ENCODE results near the gene NLGN1.
"Not testable (repeated sequence)": the region's sequence is repeated elsewhere in the genome, so short reads cannot be mapped to it uniquely, and the experiment has no call there.

NLGN1 gene

GRCh38 chr3:173397161-173398110 lies at the start of gene NLGN1:
Gene NLGN1, plus strand, starts transcription at chr3:173397744.
- no peak for DNase-seq (ENCODE audit: low read depth)
- TF ChIP-seq, protein P1, sequence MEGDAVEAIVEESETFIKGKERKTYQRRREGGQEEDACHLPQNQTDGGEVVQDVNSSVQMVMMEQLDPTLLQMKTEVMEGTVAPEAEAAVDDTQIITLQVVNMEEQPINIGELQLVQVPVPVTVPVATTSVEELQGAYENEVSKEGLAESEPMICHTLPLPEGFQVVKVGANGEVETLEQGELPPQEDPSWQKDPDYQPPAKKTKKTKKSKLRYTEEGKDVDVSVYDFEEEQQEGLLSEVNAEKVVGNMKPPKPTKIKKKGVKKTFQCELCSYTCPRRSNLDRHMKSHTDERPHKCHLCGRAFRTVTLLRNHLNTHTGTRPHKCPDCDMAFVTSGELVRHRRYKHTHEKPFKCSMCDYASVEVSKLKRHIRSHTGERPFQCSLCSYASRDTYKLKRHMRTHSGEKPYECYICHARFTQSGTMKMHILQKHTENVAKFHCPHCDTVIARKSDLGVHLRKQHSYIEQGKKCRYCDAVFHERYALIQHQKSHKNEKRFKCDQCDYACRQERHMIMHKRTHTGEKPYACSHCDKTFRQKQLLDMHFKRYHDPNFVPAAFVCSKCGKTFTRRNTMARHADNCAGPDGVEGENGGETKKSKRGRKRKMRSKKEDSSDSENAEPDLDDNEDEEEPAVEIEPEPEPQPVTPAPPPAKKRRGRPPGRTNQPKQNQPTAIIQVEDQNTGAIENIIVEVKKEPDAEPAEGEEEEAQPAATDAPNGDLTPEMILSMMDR (IDR thresholded peaks at IDR 0.05; ENCODE audit: insufficient read depth, low read depth, low read length, missing control alignments): no peak
- no peak within 1 kb of the TSS for H3K4me3 ChIP-seq (ENCODE audit: low read depth, low read length)

- TF ChIP-seq, protein P1 (IDR thresholded peaks at IDR 0.05; ENCODE audit: insufficient read depth, low read depth, low read length, missing control alignments): no peak
- no peak overlapping the region for H3K4me3 ChIP-seq (ENCODE audit: low read depth, low read length)
- DNase-seq (ENCODE audit: low read depth): no peak
Observed at GRCh38 chr3:173351886-173352285, 45.7 kb upstream of the NLGN1 start.

- not testable (repeated sequence) for DNase-seq (ENCODE audit: low read depth); H3K4me3 ChIP-seq (ENCODE audit: low read depth, low read length)
Observed at GRCh38 chr3:173353137-173353536, 44.4 kb upstream of the NLGN1 start.

- no peak for DNase-seq (ENCODE audit: low read depth)
- no peak overlapping the region for H3K4me3 ChIP-seq (ENCODE audit: low read depth, low read length)
- TF ChIP-seq, protein P1 (IDR thresholded peaks at IDR 0.05; ENCODE audit: insufficient read depth, low read depth, low read length, missing control alignments): no peak
Observed at GRCh38 chr3:173354124-173354523, 43.4 kb upstream of the NLGN1 start.

DNA sequence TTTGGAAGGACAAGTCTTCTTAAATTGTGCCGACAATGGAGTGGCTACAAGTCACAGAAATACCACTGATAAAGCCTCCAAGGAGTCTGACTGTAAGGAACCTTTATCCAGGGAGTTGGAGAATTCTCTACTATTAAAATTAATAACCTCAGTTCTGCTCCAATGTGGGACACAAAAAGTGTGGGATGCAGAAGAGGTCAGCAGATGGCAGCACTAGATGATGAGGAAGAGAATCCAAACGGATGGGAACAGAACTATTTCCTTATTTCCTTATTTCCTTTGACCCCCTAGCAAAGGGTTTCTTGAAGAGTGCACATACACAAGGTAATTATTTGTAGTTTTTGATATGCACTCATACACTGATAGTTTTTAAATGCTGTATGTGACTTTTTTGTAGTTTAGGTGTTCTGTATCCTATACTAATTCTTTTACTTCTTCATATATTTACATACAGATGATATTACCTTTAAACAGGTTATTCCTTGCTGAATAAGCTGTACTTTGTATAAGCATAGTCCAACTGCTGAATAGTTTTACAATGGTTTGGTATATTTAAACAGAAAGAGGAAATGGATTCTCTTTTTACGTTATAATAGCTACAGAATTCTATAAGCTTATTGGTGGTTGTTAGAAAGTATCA lies 25.6 kb upstream of the NLGN1 start:
- no peak for DNase-seq (ENCODE audit: low read depth)
- TF ChIP-seq, protein P1 (IDR thresholded peaks at IDR 0.05; ENCODE audit: insufficient read depth, low read depth, low read length, missing control alignments): peak; percentile 31
- H3K4me3 ChIP-seq (ENCODE audit: low read depth, low read length): no peak overlapping the region

- no peak overlapping the region for H3K4me3 ChIP-seq (ENCODE audit: low read depth, low read length)
- DNase-seq (ENCODE audit: low read depth): no peak
- TF ChIP-seq, protein P1 (IDR thresholded peaks at IDR 0.05; ENCODE audit: insufficient read depth, low read depth, low read length, missing control alignments): no peak
Observed at GRCh38 chr3:173380681-173381080, 16.9 kb upstream of the NLGN1 start.

DNA sequence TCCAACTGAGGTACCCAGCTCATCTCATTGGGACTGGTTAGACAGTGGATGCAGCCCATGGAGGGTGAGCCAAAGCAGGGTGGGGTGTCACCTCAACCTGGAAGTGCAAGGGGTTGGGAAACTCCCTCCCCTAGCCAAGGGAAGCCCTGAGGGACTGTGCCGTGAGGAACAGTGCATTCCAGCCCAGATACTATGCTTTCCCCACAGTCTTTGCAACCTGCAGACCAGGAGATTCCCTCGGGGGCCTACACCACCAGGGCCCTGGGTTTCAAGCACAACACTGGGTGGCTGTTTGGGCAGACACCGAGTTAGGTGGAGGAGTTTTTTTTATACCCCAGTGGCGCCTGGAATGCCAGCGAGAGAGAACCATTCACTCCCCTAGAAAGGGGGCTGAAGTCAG lies 15.6 kb upstream of the NLGN1 start:
- not testable (repeated sequence) for H3K4me3 ChIP-seq (ENCODE audit: low read depth, low read length); DNase-seq (ENCODE audit: low read depth)

- no peak for DNase-seq (ENCODE audit: low read depth)
- H3K4me3 ChIP-seq (ENCODE audit: low read depth, low read length): no peak overlapping the region
- TF ChIP-seq, protein P1 (IDR thresholded peaks at IDR 0.05; ENCODE audit: insufficient read depth, low read depth, low read length, missing control alignments): no peak
Observed at GRCh38 chr3:173395073-173395411, 2.5 kb upstream of the NLGN1 start.

All from GM12865 (cell line).